ENCODE measurements around the gene MYH15. TPM values are rescaled to one million over a fixed set of nuclear protein-coding genes. Genes with fewer than 3 reads are reported as not detected.

The MYH15 gene
- total RNA-seq, 1 donor from 2014 or later = 1.0 TPM

- no peak for TF ChIP-seq CTCF (IDR thresholded peaks at IDR 0.05; ENCODE audit: partially characterized antibody, unreplicated experiment)
- Mint-ChIP-seq H3K9me3 (ENCODE audit: unreplicated experiment) (no peaks in the 10 kb centered on the region), H3K4me1 (ENCODE audit: low read depth, unreplicated experiment) (peaks cover 7% of the 10 kb centered on the region), H3K27me3 (ENCODE audit: unreplicated experiment) (peaks cover 3% of the 10 kb centered on the region), H3K36me3 (ENCODE audit: unreplicated experiment) (no peaks in the 10 kb centered on the region), H3K27ac (ENCODE audit: unreplicated experiment) (no peak overlapping the region), H3K4me3 (ENCODE audit: unreplicated experiment) (no peak overlapping the region)
- no peak for DNase-seq
Measured at GRCh38 chr3:108389372-108389771, 121.0 kb downstream of the MYH15 start.

- DNase-seq = no peak
- Mint-ChIP-seq H3K27ac (ENCODE audit: unreplicated experiment) (no peak overlapping the region), H3K9me3 (ENCODE audit: unreplicated experiment) (no peaks in the 10 kb centered on the region), H3K4me1 (ENCODE audit: low read depth, unreplicated experiment) (peaks cover 7% of the 10 kb centered on the region), H3K36me3 (ENCODE audit: unreplicated experiment) (no peaks in the 10 kb centered on the region), H3K27me3 (ENCODE audit: unreplicated experiment) (peaks cover 3% of the 10 kb centered on the region), H3K4me3 (ENCODE audit: unreplicated experiment) (no peak overlapping the region)
- TF ChIP-seq CTCF (IDR thresholded peaks at IDR 0.05; ENCODE audit: partially characterized antibody, unreplicated experiment) = no peak
Measured at GRCh38 chr3:108388136-108389132, 122.0 kb downstream of the MYH15 start.

- Mint-ChIP-seq H3K27ac (ENCODE audit: unreplicated experiment) (no peak overlapping the region), H3K4me1 (ENCODE audit: low read depth, unreplicated experiment) (peaks cover 4% of the 10 kb centered on the region), H3K27me3 (ENCODE audit: unreplicated experiment) (no peaks in the 10 kb centered on the region), H3K9me3 (ENCODE audit: unreplicated experiment) (no peaks in the 10 kb centered on the region), H3K4me3 (ENCODE audit: unreplicated experiment) (no peak overlapping the region), H3K36me3 (ENCODE audit: unreplicated experiment) (no peaks in the 10 kb centered on the region)
- no peak for DNase-seq
- no peak for TF ChIP-seq CTCF (IDR thresholded peaks at IDR 0.05; ENCODE audit: partially characterized antibody, unreplicated experiment)
Measured at GRCh38 chr3:108387063-108387462, 123.3 kb downstream of the MYH15 start.

GRCh38 chr3:108383306-108383705 is 127.1 kb downstream of the MYH15 start:
- Mint-ChIP-seq H3K4me3 (ENCODE audit: unreplicated experiment) (no peak overlapping the region), H3K4me1 (ENCODE audit: low read depth, unreplicated experiment) (no peaks in the 10 kb centered on the region), H3K27ac (ENCODE audit: unreplicated experiment) (no peak overlapping the region), H3K27me3 (ENCODE audit: unreplicated experiment) (no peaks in the 10 kb centered on the region), H3K9me3 (ENCODE audit: unreplicated experiment) (no peaks in the 10 kb centered on the region), H3K36me3 (ENCODE audit: unreplicated experiment) (no peaks in the 10 kb centered on the region)
- TF ChIP-seq CTCF (IDR thresholded peaks at IDR 0.05; ENCODE audit: partially characterized antibody, unreplicated experiment) = no peak
- no peak for DNase-seq

GRCh38 chr3:108381529-108382140 is 128.8 kb downstream of the MYH15 start:
- Mint-ChIP-seq H3K9me3 (ENCODE audit: unreplicated experiment) (no peaks in the 10 kb centered on the region), H3K4me3 (ENCODE audit: unreplicated experiment) (no peak overlapping the region), H3K27ac (ENCODE audit: unreplicated experiment) (no peak overlapping the region), H3K27me3 (ENCODE audit: unreplicated experiment) (no peaks in the 10 kb centered on the region), H3K36me3 (ENCODE audit: unreplicated experiment) (no peaks in the 10 kb centered on the region), H3K4me1 (ENCODE audit: low read depth, unreplicated experiment) (no peaks in the 10 kb centered on the region)
- DNase-seq = no peak
- no peak for TF ChIP-seq CTCF (IDR thresholded peaks at IDR 0.05; ENCODE audit: partially characterized antibody, unreplicated experiment)
